ENCODE measurements around the gene AVEN. TPM values are rescaled to one million over a fixed set of nuclear protein-coding genes. Genes with fewer than 3 reads are reported as not detected.
A peak's percentile ranks its signal among the peaks of the same experiment; 100 is the strongest.

Gene AVEN
- total and polyA plus RNA-seq, 10 donors = 5.0 to 14.1 (median 8.8) TPM

GRCh38 chr15:33963831-33964664 is 75.0 kb downstream of the AVEN start:
- TF ChIP-seq POLR2A (IDR thresholded peaks at IDR 0.05) = no peak
- TF ChIP-seq POLR2AphosphoS5 (IDR thresholded peaks at IDR 0.05) = no peak
- TF ChIP-seq, protein P1, sequence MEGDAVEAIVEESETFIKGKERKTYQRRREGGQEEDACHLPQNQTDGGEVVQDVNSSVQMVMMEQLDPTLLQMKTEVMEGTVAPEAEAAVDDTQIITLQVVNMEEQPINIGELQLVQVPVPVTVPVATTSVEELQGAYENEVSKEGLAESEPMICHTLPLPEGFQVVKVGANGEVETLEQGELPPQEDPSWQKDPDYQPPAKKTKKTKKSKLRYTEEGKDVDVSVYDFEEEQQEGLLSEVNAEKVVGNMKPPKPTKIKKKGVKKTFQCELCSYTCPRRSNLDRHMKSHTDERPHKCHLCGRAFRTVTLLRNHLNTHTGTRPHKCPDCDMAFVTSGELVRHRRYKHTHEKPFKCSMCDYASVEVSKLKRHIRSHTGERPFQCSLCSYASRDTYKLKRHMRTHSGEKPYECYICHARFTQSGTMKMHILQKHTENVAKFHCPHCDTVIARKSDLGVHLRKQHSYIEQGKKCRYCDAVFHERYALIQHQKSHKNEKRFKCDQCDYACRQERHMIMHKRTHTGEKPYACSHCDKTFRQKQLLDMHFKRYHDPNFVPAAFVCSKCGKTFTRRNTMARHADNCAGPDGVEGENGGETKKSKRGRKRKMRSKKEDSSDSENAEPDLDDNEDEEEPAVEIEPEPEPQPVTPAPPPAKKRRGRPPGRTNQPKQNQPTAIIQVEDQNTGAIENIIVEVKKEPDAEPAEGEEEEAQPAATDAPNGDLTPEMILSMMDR (IDR thresholded peaks at IDR 0.05 in 8 of 11, conservative IDR thresholded peaks at IDR 0.05 in 3 of 11) = peak in 7 of 11 experiments; percentile 28 to 42 (median 39)
- no peaks in the 10 kb centered on the region for H3K9me3 ChIP-seq
- no peak for DNase-seq
- intact Hi-C loops (cut with DNase I; ENCODE audit: low total_unique reads) = no loop called here
- H3K27me3 ChIP-seq (replicated peaks in 1 of 7) = no peaks in the 10 kb centered on the region
- WGBS, 5 donors = 56 to 65% (median 59%) methylated on average over 8 of the region's 8 CpGs
- H3K36me3 ChIP-seq = no peaks in the 10 kb centered on the region
- no peaks in the 10 kb centered on the region for H3K4me1 ChIP-seq
- H3K27ac ChIP-seq = no peak overlapping the region
- H3K4me3 ChIP-seq = no peak overlapping the region

GRCh38 chr15:33960549-33960935 is 78.5 kb downstream of the AVEN start:
- WGBS, 5 donors = 85 to 94% (median 92%) methylated on average over 3 of the region's 3 CpGs
- TF ChIP-seq, protein P1 (IDR thresholded peaks at IDR 0.05 in 8 of 11, conservative IDR thresholded peaks at IDR 0.05 in 3 of 11) = no peak
- no peak for TF ChIP-seq POLR2A (IDR thresholded peaks at IDR 0.05)
- no peak for TF ChIP-seq POLR2AphosphoS5 (IDR thresholded peaks at IDR 0.05)
- intact Hi-C loops (cut with DNase I; ENCODE audit: low total_unique reads) = no loop called here

GRCh38 chr15:33959844-33960548 is 79.0 kb downstream of the AVEN start:
- Histone ChIP-seq H3K27me3 (replicated peaks in 1 of 7) (no peaks in the 10 kb centered on the region), H3K9me3 (no peaks in the 10 kb centered on the region), H3K27ac (no peak overlapping the region), H3K36me3 (no peaks in the 10 kb centered on the region), H3K4me1 (no peaks in the 10 kb centered on the region), H3K4me3 (no peak overlapping the region)
- WGBS, 5 donors = 68 to 74% (median 70%) methylated on average over 7 of the region's 7 CpGs
- DNase-seq = no peak
- TF ChIP-seq, protein P1 (IDR thresholded peaks at IDR 0.05 in 8 of 11, conservative IDR thresholded peaks at IDR 0.05 in 3 of 11) = no peak
- no peak for TF ChIP-seq POLR2AphosphoS5 (IDR thresholded peaks at IDR 0.05)
- TF ChIP-seq POLR2A (IDR thresholded peaks at IDR 0.05) = no peak
- intact Hi-C loops (cut with DNase I; ENCODE audit: low total_unique reads) = no loop called here

More at GRCh38 chr15:33960549-33960935, 78.5 kb downstream of the AVEN start:
- H3K36me3 ChIP-seq = no peaks in the 10 kb centered on the region
- H3K9me3 ChIP-seq = no peaks in the 10 kb centered on the region
- H3K4me3 ChIP-seq = no peak overlapping the region
- no peak overlapping the region for H3K27ac ChIP-seq
- DNase-seq = no peak
- H3K27me3 ChIP-seq (replicated peaks in 1 of 7) = no peaks in the 10 kb centered on the region
- no peaks in the 10 kb centered on the region for H3K4me1 ChIP-seq

- H3K9me3 ChIP-seq = peaks cover 0 to 13% (median 6%) of the 10 kb centered on the region in 8 donors
- intact Hi-C loops (cut with DNase I; ENCODE audit: low total_unique reads) = no loop called here
- H3K27ac ChIP-seq = no peak overlapping the region
- H3K4me1 ChIP-seq = no peaks in the 10 kb centered on the region
- no peak overlapping the region for H3K4me3 ChIP-seq
- no peaks in the 10 kb centered on the region for H3K36me3 ChIP-seq
- WGBS, 5 donors = 28 to 61% (median 37%) methylated on average over 1 of the region's 1 CpG
- H3K27me3 ChIP-seq (replicated peaks in 1 of 7) = no peaks in the 10 kb centered on the region
- no peak for DNase-seq
- TF ChIP-seq, protein P1 (IDR thresholded peaks at IDR 0.05 in 8 of 11, conservative IDR thresholded peaks at IDR 0.05 in 3 of 11) = no peak
- TF ChIP-seq POLR2AphosphoS5 (IDR thresholded peaks at IDR 0.05) = no peak
These were observed 82.6 kb downstream of the AVEN start for GRCh38 chr15:33956397-33956796.

All from spleen (tissue), 11 donors.